ENCODE measurements around the gene VWC2L.

The VWC2L gene

DNA sequence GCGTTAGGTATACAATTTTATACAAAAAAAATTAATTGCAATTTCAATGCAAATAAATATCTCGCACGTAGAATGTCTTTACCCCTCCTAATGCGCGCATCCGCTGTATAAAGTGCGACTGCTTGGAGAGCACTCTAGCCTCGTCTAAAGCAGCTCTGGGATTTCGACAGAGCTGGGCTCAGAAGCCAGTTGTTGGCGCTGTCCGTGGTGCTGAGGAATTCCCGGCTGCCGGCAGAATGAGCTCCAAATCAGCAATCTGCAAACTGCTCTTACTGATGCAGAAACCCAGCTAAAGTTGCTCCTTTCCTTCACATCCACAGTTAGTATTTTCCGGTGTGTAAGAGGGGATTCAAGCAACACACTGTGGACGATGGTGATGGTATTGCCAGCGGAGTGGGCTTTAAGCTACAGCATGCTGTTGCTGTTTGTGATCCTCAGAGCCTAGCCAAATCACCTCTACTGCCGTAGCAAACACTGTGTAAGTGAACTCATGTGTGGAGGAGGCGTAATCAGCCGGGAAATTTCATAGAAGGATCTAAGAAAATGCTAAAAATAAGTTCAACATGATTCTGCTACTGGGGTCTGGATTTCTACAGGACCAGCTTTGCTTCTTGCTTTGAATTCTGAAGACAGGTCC is at the start of gene VWC2L:
VWC2L (plus strand) TSS at position 137 of the 637 bp plus-strand sequence. CDS start 3,140 bp downstream, outside the sequence.
- DNase-seq = no peak

DNA sequence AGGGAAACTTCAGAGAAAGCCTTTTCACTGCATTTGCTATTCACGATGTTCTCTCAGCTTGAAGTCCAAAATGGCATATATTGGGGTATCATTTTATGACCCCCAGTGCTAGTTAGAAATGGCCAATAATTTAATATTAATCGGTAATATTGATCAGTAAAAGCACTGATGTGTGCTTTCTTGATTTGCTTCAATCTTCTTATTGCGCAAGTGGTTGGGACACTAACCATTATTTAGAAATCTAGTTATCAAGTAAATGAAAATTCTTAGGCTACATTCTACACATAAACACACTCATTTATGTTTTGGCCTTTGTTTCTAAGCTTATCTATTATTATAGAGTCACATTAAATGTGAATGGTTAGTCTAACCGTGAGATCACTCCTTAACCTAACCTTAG is 49.7 kb upstream of the VWC2L start:
- DNase-seq = no peak

DNA sequence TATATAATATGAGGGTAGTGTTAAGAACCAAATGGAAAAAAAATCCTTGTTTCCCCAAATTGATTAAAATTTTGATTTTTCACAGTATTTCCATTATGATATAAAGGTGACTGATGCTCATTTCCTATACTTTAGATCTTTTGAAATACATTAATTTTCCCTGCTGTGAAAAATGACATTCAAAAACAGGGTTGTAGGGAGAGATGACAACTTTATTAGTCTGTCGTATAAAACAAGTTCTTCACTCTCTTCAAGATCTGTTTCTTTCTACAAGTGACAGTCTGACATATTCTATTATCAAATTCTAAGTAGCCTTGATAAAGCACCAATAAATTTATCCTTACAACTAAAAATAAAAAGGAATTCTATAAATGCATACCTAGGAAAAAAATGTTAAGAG is 45.3 kb upstream of the VWC2L start:
- no peak for DNase-seq

DNA sequence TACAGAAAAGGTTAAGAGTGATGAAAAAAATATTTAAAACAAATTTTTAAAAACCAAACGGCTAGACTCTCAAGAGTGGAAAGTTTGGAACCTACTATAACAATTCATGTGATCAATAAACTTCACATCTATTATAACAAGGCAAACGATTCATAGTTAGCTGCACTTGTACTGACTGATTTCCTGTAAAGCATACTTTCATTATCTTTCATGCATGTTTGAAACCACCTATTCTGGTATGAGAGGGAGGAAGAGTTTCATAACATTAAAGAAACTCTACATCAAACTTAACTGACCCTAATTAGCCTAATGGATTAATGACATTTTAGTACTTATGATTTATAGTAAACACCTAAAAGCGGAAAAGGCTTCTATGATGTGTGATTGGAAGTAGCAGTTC is 43.7 kb upstream of the VWC2L start:
- DNase-seq = no peak

DNA sequence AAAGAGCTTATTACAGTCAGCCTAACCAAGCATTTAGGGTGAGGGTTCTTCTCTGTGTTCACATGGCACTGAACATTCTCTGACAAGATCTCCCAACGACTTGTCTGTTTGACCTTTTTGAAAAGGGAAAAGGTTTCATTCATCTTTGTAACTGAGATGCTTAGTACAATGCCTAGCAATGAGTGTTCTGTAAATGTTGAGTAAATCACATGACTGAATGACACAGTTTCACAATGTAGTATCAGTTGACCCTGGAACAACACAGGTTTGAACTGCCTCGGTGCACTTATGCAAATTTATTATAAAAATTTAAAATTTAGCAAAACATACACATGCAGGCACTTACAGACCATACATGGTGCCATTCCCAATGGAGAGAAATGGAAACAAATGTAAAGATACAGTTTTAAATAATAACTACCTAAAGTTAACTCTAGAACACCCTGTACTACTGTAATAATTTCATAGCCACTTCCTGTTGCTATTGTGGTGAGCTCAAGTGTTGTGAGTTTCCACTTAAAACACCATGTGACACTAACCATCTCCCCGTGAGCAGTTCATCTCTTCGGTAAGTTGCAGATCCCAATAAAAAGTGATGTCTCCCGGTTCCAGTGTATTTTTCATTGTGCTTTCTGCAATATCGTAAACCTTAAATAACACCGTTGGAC is 34.1 kb upstream of the VWC2L start:
- no peak for DNase-seq

DNA sequence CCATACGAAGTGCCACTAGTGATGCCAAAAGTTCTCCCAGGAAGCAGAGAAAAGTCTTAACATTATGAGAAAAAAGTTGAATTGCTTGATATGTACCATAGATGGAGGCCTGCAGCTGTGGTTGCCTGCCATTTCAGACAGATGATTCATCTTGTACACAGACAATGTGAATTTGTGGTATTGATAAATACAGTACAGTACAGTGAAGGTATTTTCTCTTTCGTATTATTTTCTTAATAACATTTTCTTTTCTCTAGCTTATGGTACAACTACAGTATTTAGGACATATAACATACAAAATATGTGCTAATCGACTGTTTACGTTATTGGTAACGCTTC is 33.6 kb upstream of the VWC2L start:
- no peak for DNase-seq

DNA sequence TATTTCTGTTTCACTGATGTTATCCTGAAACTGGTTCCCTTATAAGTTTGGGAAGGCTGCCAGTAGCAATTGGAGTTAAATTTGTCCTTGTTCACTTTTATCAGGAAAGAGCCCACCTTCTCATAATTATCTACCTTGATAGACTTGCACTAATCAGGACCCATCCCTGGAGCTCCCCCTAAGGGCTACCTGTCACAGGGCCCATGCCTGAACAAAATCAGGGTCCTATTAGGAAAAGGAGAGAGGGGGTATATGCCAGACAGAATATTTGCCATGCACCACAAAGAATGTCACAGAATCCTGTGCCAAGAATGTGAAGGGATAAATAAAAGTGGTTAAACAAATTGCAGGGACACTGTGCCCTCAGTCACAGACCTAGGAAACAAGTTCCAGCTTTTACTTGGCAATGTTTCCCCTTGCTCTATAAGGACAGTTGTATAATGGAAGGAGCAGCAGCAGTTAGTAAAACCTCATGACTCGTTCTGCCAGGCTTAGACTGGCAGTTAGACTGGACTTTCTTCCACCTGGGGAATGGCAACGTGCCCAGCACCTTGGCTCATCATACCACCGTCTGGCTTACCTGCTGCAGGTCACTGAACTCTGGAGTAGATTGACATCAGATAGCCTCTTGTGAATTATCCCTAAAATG is 32.3 kb upstream of the VWC2L start:
- DNase-seq = no peak

DNA sequence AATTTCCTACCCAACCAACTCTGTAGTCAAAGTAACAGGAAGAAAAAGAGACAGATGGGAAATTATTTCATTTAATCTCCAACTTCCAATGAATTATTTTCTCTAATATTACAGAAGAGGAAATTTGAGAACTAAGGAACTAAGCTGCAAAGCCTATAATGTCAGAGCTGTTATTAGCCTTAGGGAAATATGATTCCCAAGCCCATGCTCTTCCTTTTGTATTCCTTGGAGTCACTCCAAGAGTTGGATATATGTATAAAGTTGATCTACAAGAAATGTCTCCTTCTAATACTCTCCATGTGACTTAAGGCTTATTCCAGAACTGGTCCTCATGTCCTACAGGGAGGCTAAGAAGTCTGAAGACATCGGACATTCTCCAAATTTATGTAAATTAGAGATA is 31.6 kb upstream of the VWC2L start:
- DNase-seq = no peak

DNA sequence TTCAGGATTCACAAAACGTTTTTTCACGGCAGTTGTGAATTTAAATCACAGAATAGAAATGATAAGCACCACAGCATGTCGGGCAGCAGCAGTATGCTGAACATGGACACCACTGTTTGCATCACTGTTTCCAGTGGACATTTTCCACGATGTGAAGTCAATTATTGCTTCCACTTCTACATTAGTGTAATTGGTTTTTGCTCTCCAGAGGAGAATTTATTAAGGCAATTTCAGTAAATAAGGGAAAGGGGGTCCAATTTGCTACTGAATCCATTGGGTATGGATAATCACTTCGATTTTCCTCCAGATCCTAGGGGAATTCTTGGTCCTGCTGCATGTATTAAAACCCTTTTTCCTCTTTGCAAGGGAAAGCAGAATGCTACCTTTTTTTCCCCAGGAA is 30.2 kb upstream of the VWC2L start:
- DNase-seq = no peak

DNA sequence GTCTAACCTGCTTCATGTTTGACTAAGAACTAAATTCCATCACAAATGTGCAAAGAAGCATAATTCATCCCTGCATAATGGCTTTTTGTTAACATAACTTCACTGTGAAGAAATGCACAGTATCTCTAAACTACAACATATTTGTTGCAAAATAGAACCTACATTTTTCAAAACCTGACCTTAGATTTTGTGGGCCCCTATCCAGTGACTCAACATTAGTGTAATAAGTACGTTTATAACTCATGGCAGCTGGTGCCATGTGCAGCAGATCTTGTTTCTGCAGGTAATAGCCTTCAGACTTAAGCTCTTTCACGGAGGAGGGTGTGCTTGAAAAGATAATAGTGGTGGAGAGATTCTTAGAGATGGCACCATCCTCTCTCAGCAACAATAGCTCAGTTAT is 28.6 kb upstream of the VWC2L start:
- no peak for DNase-seq

DNA sequence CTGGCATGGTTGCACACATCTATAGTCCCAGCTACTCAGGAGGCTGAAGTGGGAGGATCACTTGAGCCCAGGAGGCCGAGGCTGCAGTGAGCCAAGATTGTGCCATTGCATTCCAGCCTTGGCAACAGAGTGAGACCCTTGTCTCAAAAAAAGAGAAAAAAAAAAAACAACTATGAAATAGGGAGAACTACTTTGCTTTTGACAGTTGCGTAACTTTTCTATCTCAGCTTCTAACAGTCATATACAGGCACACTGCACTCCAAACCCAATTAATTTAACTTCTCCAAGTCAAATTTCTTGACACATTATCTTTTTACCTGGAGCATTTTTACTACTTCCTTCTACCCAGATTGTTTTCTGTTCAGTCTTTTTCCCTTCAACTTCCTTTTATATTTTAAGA is 24.1 kb upstream of the VWC2L start:
- no peak for DNase-seq

DNA sequence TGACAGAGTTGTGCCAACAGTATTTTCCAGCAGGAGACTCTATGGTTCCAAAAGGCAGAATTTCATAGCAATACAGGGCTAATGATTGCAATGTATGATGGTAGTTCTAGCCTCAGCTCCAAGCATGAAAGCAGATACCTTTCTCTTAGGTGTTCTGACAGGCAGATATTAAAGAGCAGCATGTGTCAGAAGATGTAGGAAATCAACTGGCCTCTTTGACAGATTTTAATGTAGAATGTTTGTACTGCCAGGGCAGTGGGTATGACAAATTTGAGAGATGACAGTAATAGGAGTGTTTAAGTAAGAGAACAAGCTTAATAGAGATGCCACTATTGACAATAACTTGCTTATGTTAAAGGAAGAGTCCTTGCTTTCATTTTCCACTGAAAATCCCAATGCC is 21.5 kb upstream of the VWC2L start:
- DNase-seq = no peak

DNA sequence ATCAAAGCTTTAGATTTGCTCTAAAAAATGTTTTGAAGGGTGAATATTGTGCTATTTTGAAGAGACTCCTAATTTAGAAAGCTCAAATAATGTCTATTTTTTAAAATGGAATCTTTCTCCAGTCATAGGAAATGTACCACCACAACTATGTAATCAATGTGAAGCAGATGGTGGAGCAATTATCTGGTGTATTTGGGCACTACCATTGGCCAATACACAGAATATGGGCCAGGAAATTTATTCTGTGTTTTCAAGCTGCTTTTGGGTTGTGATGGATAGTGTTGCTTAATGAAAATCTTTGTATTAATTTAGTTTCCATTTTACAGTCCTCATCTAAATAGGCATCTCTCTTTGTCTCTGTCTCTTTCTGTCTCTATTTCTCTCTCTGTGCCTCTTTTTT is 17.1 kb upstream of the VWC2L start:
- no peak for DNase-seq

DNA sequence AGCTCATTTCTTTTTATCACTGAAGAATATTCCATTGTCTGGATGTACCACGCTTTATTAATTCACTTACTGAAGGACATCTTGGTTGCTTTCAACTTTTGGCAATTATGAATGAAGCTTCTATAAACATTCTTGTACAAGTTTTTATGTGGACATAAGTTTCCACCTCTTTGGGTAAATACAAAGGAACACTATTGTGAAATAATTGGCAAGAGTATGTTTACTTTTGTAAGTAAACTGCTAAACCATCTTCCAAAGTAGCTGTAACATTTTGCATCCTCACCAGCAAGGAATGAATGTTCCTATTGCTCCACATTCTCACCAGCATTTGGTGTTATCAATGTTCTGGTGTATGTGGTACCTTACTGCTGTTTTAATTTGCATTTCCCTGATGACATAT is 15.8 kb upstream of the VWC2L start:
- DNase-seq = no peak

DNA sequence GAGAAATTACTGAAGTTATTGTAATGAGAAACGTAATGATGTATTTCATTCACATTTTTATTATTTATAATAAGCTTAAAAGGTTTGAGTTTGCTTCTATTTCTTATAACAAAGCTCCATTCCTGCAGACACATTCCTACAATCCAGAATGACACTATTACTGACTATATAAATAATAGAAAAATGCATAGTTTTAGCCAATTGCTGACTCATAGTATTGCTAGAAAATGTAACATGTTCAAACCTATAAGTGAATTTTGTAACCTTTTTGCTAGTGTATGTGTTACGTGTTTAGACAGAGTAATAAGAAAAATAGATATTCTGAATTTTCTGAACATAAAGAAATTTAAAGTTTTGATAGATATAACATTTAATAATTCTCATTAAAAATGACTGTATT is 9.3 kb upstream of the VWC2L start:
- no peak for DNase-seq

DNA sequence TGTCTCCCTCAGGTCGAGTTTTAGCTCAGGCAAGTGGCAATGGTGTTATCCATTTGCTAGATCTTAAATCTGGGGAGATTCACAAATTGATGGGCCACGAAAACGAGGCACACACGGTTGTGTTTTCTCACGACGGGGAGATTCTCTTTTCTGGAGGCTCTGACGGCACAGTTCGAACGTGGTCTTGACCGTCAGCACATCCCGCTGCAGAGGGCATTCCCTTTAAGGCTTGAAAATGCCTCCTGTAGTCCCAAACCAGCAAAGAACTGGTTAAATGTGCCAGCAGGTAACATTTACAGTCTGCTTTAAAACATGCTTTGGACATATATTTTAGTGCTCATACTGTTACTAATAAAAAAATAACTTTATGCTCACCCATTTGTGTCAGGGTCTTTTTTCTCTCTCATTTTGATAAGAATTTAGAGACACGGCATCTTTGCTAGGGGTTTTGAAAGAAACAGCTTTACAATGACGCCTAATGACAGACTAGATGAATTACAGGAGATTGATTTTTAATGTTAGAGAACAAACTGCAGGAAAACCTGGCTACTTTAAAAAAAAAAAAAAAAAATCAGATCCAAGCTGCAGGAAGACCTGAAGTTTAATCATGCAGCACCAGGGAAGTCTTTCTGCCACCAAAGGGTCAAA is 602 bp upstream of the VWC2L start:
- no peak for DNase-seq

DNA sequence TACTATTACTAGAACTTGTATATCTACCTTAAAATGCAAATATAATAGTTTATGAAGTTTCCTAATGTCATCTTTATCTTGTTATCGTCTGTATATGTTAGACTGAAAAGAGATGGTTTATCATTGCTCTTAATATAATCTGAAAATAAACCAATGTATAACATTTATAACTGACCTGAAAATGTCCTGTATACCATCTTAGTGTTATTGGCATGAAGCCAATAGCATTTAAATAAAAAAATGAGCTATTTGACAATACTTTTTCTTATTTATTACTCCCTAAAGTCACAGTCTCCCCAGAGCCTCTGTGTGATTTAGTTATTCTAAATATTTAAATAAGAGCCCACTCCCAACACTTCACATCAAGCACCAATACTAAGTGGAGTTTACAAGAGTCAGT is 1.8 kb downstream of the VWC2L start:
- no peak for DNase-seq

DNA sequence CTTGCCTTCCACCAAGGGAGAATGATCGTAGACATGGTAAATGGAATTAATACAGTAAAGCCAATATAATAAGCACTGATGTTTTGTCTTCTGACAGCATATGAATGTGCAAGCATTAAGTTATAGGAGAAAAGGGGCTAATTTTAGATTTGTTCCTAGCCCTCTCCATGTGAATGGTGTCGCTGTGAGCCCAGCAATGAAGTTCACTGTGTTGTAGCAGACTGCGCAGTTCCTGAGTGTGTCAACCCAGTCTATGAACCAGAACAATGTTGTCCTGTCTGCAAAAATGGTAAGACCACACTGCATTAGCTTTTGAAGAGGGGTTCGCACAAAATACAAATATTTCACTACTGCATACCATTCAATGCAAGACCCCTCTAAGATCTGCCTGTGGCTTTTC is 25.6 kb downstream of the VWC2L start:
- DNase-seq = no peak

DNA sequence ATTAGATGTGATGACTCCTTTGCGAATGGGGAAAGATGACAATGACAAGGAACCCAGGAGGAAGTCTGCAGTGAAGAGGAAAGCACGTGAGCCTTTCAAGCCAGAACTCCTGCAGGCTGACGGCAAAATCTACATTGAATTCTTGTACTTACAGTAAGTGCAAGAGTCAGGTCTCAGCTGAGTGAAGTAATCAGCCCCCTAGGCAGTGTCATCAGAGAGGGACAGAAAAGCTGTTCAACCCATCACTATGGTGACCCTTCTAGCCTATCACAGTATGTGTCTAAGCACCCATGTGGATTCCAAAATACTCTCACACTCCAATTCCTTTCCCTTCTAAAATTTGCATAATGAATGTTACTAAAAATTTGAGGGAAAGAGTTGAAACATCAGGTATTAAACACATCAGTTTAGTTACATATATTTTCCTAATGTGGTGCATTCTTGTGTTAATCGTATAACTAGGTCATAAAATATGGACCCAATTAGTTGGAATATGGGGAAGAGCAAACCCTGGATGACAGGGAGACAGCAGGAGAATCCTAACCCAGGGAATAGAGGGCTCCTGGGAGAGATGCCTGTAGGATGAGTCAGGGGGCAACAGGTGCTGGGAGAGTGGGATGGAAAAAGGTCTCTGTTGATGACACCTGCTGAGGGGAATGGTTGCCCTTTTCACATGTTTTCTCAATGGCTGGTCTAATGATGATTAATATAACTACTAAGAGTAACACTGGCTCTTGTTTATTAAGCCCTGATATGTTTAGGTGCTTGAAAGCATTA is 39.5 kb downstream of the VWC2L start:
- DNase-seq = no peak

DNA sequence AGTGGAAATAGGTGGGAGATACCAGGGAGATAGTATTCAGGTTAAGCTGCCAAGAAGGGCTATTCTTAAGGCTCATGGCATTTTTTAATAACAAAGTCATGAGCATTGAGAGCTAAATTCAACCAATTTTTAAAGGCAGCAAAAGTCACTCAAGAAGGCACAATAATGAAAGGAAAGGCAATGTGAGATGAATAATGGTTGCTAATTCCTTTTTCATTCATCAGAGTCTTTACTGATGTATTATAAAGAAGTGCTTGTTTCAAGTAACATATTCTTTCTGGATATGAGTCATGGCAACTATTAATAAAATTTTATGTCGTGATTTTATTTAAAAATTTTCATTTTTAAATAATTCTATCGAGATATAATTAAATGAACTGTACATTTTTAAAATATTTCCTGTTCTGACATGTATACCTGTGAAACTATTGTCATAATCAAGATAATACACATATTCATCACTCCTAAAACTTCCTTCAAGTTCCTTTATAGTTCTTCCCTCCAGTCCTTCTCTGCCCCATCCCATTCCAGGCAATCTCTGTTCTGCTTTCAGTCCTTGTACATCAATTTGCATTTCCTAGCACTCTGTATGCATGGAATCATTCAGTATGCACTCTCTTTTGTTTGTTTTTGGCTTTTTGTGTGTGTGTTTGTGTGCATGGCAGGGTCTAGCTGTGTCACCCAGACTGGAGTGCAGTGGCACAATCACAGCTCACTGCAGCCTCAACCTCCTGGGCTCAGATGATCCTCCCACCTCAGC is 40.8 kb downstream of the VWC2L start:
- no peak for DNase-seq

DNA sequence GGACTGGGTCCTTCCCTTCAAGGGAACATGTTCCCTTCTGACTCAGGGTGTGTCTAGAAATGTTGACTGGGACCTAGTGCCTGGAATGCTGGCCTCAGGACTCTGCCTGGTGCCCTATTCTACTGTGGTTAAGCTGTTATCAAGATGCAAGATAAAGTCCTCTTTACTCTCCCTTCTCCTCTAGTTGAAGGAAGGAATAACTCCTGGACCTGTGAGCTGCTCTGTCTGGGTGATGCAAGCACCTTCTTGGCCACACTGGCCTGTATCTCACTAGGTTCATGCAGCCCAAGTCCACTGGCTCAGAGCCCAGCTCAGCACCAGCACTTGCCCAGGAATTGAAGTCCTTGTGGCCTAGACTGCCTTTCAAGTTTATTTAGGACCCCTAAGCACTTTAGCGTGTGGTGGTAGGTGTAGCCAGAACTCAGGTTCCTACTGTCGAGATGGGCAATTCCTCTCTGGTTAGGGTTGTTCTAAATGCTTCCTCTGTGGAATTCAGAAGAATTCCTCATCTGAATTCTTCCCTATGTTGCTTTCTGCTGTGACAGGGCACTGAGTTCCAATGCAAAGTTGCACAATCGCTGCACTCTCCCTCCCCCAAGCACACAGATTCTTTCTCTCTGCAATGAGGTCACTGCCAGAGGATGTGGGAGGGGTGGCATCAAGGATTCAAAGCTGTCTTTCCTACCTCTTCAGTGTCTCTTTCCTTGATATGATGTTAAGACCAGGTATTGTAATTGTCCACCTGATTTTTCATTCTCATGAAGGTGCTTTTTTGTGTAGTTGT is 54.7 kb downstream of the VWC2L start:
- DNase-seq = no peak

DNA sequence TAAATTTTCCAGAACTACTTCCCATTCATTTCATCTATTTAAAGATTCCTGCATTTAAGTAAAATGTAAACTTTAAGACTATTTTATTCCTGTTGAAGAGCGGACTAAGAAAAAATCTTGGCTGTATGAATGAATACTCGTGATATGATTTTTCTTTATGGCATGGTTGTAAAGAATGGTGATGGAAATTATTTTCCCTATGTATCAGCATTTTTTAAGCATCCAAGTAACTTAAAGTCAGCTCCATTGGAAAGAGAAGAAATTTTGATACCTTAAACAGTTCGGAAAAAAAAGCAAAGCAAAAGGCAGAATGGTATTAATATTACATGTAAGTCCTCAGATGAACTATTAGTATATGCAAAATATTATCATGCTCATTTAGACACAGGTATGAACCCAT is 58.9 kb downstream of the VWC2L start:
- no peak for DNase-seq
